AG04449 (cell line): ENCODE data around the gene STRN3.
A peak's percentile ranks its signal among the peaks of the same experiment; 100 is the strongest.
"Not testable (repeated sequence)": the region's sequence is repeated elsewhere in the genome, so short reads cannot be mapped to it uniquely, and the experiment has no call there.

Experiments used
- CTCF ChIA-PET: fragments of 350-600 bp; formaldehyde crosslinking; extraction: SDS; loops from one replicate; lab custom pipeline; 2021; ENCODE audit warnings: antibody characterized with exemption; lab: Yijun Ruan, JAX
- POLR2A ChIA-PET: fragments of 400-600, 350-600 bp; formaldehyde crosslinking; extraction: SDS; loops from one replicate; lab custom pipeline; 2020; ENCODE audit warnings: antibody characterized with exemption, inconsistent platforms; lab: Yijun Ruan, JAX
- DNase-seq: peaks from one replicate; pipeline ENCODE4 v3.0.0-alpha.2; 2010; ENCODE audit warnings: low read depth, low spot score
- H3K4me3 ChIP-seq: 2 replicates; pipeline ENCODE4 v1.5.1; 2011; ENCODE audit warnings: low read depth, mild to moderate bottlenecking, control low read depth, low read length
- CTCF ChIP-seq: IDR thresholded peaks from one replicate; pipeline ENCODE4 v1.5.1; 2011; ENCODE audit warnings: mild to moderate bottlenecking, moderate library complexity, low read length, control low read depth, inconsistent platforms; ENCODE audit not compliant: insufficient read depth; ENCODE audit errors: missing control alignments

STRN3 gene

GRCh38 chr14:31026077-31026449 is at the start of gene STRN3:
Gene STRN3, minus strand, starts transcription at chr14:31026379. Its CDS starts 194 bp downstream, at chr14:31026185.
- H3K4me3 ChIP-seq: peak within 1 kb of the TSS; percentile 96
- no peak for DNase-seq
- CTCF ChIA-PET: interaction anchor here (1.1 to 1.5 kb wide), 2 partner anchors 34 to 46 kb away, joined by 3 to 4 read pairs; no protein-coding TSS in a partner anchor
- no peak for TF ChIP-seq CTCF
- POLR2A ChIA-PET: interaction anchor here (0.8 to 1.8 kb wide), 8 partner anchors 8 to 394 kb away, joined by 3 to 7 read pairs (median 4); partner anchors contain the start of gene HEATR5A

- H3K4me3 ChIP-seq: no peak overlapping the region
- DNase-seq: no peak
- CTCF ChIA-PET: interaction anchor here (1.9 kb wide), 1 partner anchor 8 kb away, joined by 9 read pairs; no protein-coding TSS in a partner anchor
- POLR2A ChIA-PET: no interaction called here
- TF ChIP-seq CTCF: no peak
These were observed 49.0 kb upstream of the STRN3 start for GRCh38 chr14:31075144-31075543.

GRCh38 chr14:31071151-31071550 is 45.0 kb upstream of the STRN3 start:
- ChIA-PET CTCF (interaction anchor here (1.1 kb wide), 1 partner anchor 19 kb away, joined by 3 read pairs; no protein-coding TSS in a partner anchor), POLR2A (interaction anchor here (1.3 kb wide), 1 partner anchor 45 kb away, joined by 7 read pairs; the partner anchor contains the start of gene STRN3)
- no peak for DNase-seq
- H3K4me3 ChIP-seq: no peak overlapping the region
- TF ChIP-seq CTCF: no peak

- ChIA-PET POLR2A (interaction anchor here (0.7 to 1.3 kb wide), 2 partner anchors 20 to 44 kb away, joined by 3 to 7 read pairs; partner anchors contain the start of gene STRN3), CTCF (interaction anchor here (2.4 kb wide), 1 partner anchor 14 kb away, joined by 6 read pairs; no protein-coding TSS in a partner anchor)
- H3K4me3 ChIP-seq: no peak overlapping the region
These were observed 44.3 kb upstream of the STRN3 start for GRCh38 chr14:31070431-31070830.

GRCh38 chr14:31069343-31069742 is 43.2 kb upstream of the STRN3 start:
- ChIA-PET POLR2A (no interaction called here), CTCF (interaction anchor here (2.4 kb wide), 1 partner anchor 15 kb away, joined by 6 read pairs; no protein-coding TSS in a partner anchor)
- no peak for TF ChIP-seq CTCF
- no peak for DNase-seq
- no peak overlapping the region for H3K4me3 ChIP-seq

More at GRCh38 chr14:31070431-31070830, 44.3 kb upstream of the STRN3 start:
- peak; percentile 85 for DNase-seq
- TF ChIP-seq CTCF: no peak

- no peak for DNase-seq
- ChIA-PET CTCF (interaction anchor here (0.6 to 2.4 kb wide), 3 partner anchors 12 to 28 kb away, joined by 3 to 6 read pairs (median 3); no protein-coding TSS in a partner anchor), POLR2A (no interaction called here)
- no peak overlapping the region for H3K4me3 ChIP-seq
- no peak for TF ChIP-seq CTCF
These were observed 42.1 kb upstream of the STRN3 start for GRCh38 chr14:31068235-31068634.

- H3K4me3 ChIP-seq, DNase-seq, POLR2A ChIA-PET: not testable (repeated sequence)
- CTCF ChIA-PET: interaction anchor here (1.3 kb wide), 1 partner anchor 82 kb away, joined by 3 read pairs; no protein-coding TSS in a partner anchor
These were observed 36.7 kb upstream of the STRN3 start for GRCh38 chr14:31062908-31063307.
